ENCODE measurements around the gene MRPL20. TPM values are rescaled to one million over a fixed set of nuclear protein-coding genes. Genes with fewer than 3 reads are reported as not detected.
A peak's percentile ranks its signal among the peaks of the same experiment; 100 is the strongest.
"Not testable (repeated sequence)": the region's sequence is repeated elsewhere in the genome, so short reads cannot be mapped to it uniquely, and the experiment has no call there.

Gene MRPL20
- total RNA-seq (100 to 1,000 TPM; 119 to 123 TPM), polyA plus RNA-seq (100 to 1,000 TPM; 171 to 202 TPM)

- Mint-ChIP-seq H3K27me3 (no peaks in the 10 kb centered on the region), H3K9me3 (peaks cover 0 to 3% (median 0%) of the 10 kb centered on the region in 8 donors), H3K27ac (peak within 1 kb of the TSS; percentile 80 to 97 (median 95)), H3K4me1 (peaks cover 13 to 51% (median 33%) of the 10 kb centered on the region in 4 donors), H3K36me3 (peaks cover 19 to 37% of the 10 kb centered on the region in 2 donors), H3K4me3 (peak within 1 kb of the TSS; percentile 90 to 96 (median 94))
- H3K4me3 ChIP-seq (ENCODE audit: low read length in 2 of 2) = peak within 1 kb of the TSS; percentile 76 to 95
- intact Hi-C loops (cut with micrococcal nuclease) = loop anchor here (1.0 kb wide), 3 partner anchors 8 to 64 kb away; partner anchors contain the start of genes ATAD3B, AURKAIP1 and CCNL2
- peaks cover 23% of the 10 kb centered on the region for H3K36me3 ChIP-seq (ENCODE audit: insufficient read depth, low read length)
- H3K27ac ChIP-seq (ENCODE audit: low read depth, low read length) = peak within 1 kb of the TSS; percentile 93
- peaks cover 30% of the 10 kb centered on the region for H3K4me1 ChIP-seq (ENCODE audit: insufficient read depth, low read length)
- no peaks in the 10 kb centered on the region for H3K9me3 ChIP-seq (ENCODE audit: control insufficient read depth in 1 of 2, low read length in 2 of 2)
- ChIA-PET POLR2A (ENCODE audit: partially characterized antibody) (interaction anchor here (0.6 to 6.1 kb wide), 14 partner anchors 8 to 512 kb away, joined by 3 to 74 read pairs (median 3); partner anchors contain the start of genes AURKAIP1, CCNL2 and UBE2J2), CTCF (ENCODE audit: partially characterized antibody) (interaction anchor here (0.8 to 1.3 kb wide), 4 partner anchors 8 to 35 kb away, joined by 3 to 4 read pairs (median 4); partner anchors contain the start of gene CCNL2)
- peak; percentile 93 to 96 (median 95) for DNase-seq
- H3K27me3 ChIP-seq (ENCODE audit: insufficient read depth, low read length) = no peaks in the 10 kb centered on the region
Measured at GRCh38 chr1:1406821-1407635, at the start of gene MRPL20. Gene MRPL20, minus strand, starts transcription at chr1:1407293. Its CDS starts 76 bp downstream, at chr1:1407217.

DNA sequence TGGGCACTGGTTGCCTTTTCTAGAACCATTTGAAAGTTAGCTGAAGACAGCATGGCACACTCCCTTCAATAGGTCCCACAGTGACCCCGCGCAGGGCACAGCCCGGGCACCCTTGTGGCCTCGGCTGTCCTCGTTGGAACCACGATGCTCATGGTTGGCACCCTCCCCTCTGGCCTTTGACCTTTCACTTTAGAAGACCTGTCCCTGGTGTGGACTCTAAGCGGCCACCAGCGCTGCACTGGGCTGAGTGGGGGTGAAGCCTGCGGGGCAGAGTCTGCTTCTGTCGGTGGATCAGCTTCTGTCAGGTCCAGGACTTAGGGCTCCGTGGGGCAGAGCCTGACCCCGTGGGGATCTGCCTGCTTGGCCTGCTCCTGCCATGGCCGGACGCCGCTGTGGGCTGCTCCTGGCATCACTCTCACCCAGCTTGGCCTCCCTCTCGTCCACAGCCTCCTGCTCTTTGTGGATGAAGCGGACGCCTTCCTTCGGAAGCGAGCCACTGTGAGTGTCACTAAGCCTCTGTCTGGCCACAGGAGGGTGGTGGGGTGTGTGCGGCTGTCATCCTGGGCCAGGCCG lies 49.7 kb upstream of the MRPL20 start:
- H3K27ac Mint-ChIP-seq; H3K36me3 Mint-ChIP-seq; H3K27me3 Mint-ChIP-seq; POLR2A ChIA-PET (ENCODE audit: partially characterized antibody); H3K4me1 Mint-ChIP-seq; H3K4me3 ChIP-seq (ENCODE audit: low read length in 2 of 2); intact Hi-C loops (cut with micrococcal nuclease); CTCF ChIA-PET (ENCODE audit: partially characterized antibody); H3K27me3 ChIP-seq (ENCODE audit: insufficient read depth, low read length); H3K4me3 Mint-ChIP-seq; H3K9me3 Mint-ChIP-seq; H3K27ac ChIP-seq (ENCODE audit: low read depth, low read length); H3K4me1 ChIP-seq (ENCODE audit: insufficient read depth, low read length); H3K36me3 ChIP-seq (ENCODE audit: insufficient read depth, low read length); H3K9me3 ChIP-seq (ENCODE audit: control insufficient read depth in 1 of 2, low read length in 2 of 2): not testable (repeated sequence)
- DNase-seq = peak in 1 of 5 donors; percentile 5

DNA sequence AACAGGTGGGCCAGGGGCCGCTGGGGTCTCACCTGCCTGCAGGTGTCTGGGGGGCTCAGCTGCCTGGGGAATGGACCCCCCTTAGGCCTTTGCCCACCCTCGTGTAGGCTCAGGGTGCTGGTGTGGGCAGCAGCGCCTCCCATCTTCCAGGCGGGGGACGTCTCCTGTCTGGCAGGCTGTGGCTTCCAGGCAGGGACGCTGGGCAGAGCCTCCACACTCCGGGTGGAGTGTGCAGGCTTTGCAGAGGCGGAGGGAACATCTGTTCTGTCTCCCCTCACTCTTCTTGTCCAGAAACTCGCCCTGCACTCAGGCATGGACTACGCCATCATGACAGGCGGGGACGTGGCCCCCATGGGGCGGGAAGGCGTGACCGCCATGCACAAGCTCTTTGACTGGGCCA lies 48.8 kb upstream of the MRPL20 start:
- H3K4me1 Mint-ChIP-seq; H3K4me3 ChIP-seq (ENCODE audit: low read length in 2 of 2); H3K27ac ChIP-seq (ENCODE audit: low read depth, low read length); H3K4me3 Mint-ChIP-seq; H3K27ac Mint-ChIP-seq; H3K36me3 ChIP-seq (ENCODE audit: insufficient read depth, low read length); H3K27me3 ChIP-seq (ENCODE audit: insufficient read depth, low read length); H3K36me3 Mint-ChIP-seq; POLR2A ChIA-PET (ENCODE audit: partially characterized antibody); H3K9me3 ChIP-seq (ENCODE audit: control insufficient read depth in 1 of 2, low read length in 2 of 2); intact Hi-C loops (cut with micrococcal nuclease); H3K4me1 ChIP-seq (ENCODE audit: insufficient read depth, low read length); H3K9me3 Mint-ChIP-seq; DNase-seq; CTCF ChIA-PET (ENCODE audit: partially characterized antibody); H3K27me3 Mint-ChIP-seq: not testable (repeated sequence)

DNA sequence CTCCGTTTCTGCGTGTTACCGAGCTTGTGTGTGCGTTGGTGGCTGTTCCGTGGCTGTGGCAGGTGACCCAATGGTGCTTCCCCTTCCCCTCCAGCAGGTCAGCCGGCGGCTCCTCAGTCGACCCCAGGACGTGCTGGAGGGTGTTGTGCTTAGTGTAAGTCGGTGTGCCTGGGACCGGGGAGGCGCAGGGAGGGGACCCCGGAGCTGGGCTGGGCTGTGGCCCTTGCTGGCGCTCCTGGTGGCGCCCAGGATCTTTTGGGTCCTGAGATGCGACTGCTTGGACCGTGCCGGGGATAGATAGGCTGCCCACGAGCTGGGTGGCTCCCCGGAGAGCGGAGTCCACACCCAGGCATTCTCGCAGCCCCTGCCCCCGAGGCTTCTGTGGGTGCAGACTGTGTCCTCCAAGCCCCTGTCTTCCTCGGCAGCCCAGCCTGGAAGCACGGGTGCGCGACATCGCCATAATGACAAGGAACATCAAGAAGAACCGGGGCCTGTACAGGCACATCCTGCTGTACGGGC lies 48.3 kb upstream of the MRPL20 start:
- no peaks in the 10 kb centered on the region for H3K36me3 Mint-ChIP-seq
- CTCF ChIA-PET (ENCODE audit: partially characterized antibody) = no interaction called here
- H3K9me3 Mint-ChIP-seq = no peaks in the 10 kb centered on the region
- peak in 1 of 5 donors; percentile 19 for DNase-seq
- Histone ChIP-seq H3K9me3 (ENCODE audit: control insufficient read depth in 1 of 2, low read length in 2 of 2) (no peaks in the 10 kb centered on the region), H3K27ac (ENCODE audit: low read depth, low read length) (no peak overlapping the region), H3K4me1 (ENCODE audit: insufficient read depth, low read length) (no peaks in the 10 kb centered on the region), H3K4me3 (ENCODE audit: low read length in 2 of 2) (no peak overlapping the region), H3K27me3 (ENCODE audit: insufficient read depth, low read length) (no peaks in the 10 kb centered on the region), H3K36me3 (ENCODE audit: insufficient read depth, low read length) (no peaks in the 10 kb centered on the region)
- H3K4me3 Mint-ChIP-seq = no peak overlapping the region
- POLR2A ChIA-PET (ENCODE audit: partially characterized antibody) = no interaction called here
- no peaks in the 10 kb centered on the region for H3K4me1 Mint-ChIP-seq
- peaks cover 0 to 4% of the 10 kb centered on the region in 2 donors for H3K27me3 Mint-ChIP-seq
- intact Hi-C loops (cut with micrococcal nuclease) = no loop called here
- H3K27ac Mint-ChIP-seq = no peak overlapping the region

- H3K9me3 ChIP-seq (ENCODE audit: control insufficient read depth in 1 of 2, low read length in 2 of 2); CTCF ChIA-PET (ENCODE audit: partially characterized antibody); H3K4me1 Mint-ChIP-seq; H3K4me3 ChIP-seq (ENCODE audit: low read length in 2 of 2); H3K4me3 Mint-ChIP-seq; intact Hi-C loops (cut with micrococcal nuclease); H3K27me3 ChIP-seq (ENCODE audit: insufficient read depth, low read length); H3K27me3 Mint-ChIP-seq; H3K27ac ChIP-seq (ENCODE audit: low read depth, low read length); H3K4me1 ChIP-seq (ENCODE audit: insufficient read depth, low read length); H3K27ac Mint-ChIP-seq; H3K9me3 Mint-ChIP-seq; POLR2A ChIA-PET (ENCODE audit: partially characterized antibody); H3K36me3 ChIP-seq (ENCODE audit: insufficient read depth, low read length); H3K36me3 Mint-ChIP-seq: not testable (repeated sequence)
- DNase-seq = peak in 1 of 5 donors; percentile 19
Measured at GRCh38 chr1:1454286-1455056, 47.4 kb upstream of the MRPL20 start.

DNA sequence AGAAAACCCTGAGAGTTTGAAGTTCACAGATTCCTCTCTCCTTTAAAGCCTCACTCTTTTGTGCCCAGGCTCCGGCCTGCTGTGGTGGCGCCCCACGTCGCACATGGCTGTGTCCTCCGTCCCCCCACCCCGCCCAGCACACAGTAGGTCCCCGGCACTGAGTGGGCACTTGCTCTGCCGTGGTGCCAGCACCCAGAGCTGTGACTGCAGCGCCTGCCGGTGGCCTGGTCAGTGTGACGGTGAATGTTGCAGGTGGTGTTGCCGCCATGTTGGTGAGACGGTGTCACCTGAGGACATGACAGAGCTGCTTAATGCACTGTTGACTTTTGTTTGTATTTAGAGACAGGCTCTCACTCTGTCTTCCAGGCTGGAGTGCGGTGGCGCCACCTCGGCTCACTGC lies 45.8 kb upstream of the MRPL20 start:
- no peaks in the 10 kb centered on the region for H3K9me3 Mint-ChIP-seq
- Histone ChIP-seq H3K4me1 (ENCODE audit: insufficient read depth, low read length) (no peaks in the 10 kb centered on the region), H3K36me3 (ENCODE audit: insufficient read depth, low read length) (no peaks in the 10 kb centered on the region), H3K4me3 (ENCODE audit: low read length in 2 of 2) (no peak overlapping the region), H3K27ac (ENCODE audit: low read depth, low read length) (no peak overlapping the region), H3K9me3 (ENCODE audit: control insufficient read depth in 1 of 2, low read length in 2 of 2) (no peaks in the 10 kb centered on the region), H3K27me3 (ENCODE audit: insufficient read depth, low read length) (no peaks in the 10 kb centered on the region)
- no peak overlapping the region for H3K4me3 Mint-ChIP-seq
- intact Hi-C loops (cut with micrococcal nuclease) = no loop called here
- peaks cover 2 to 9% of the 10 kb centered on the region in 2 donors for H3K27me3 Mint-ChIP-seq
- POLR2A ChIA-PET (ENCODE audit: partially characterized antibody) = no interaction called here
- CTCF ChIA-PET (ENCODE audit: partially characterized antibody) = no interaction called here
- no peak overlapping the region for H3K27ac Mint-ChIP-seq
- H3K36me3 Mint-ChIP-seq = no peaks in the 10 kb centered on the region
- no peaks in the 10 kb centered on the region for H3K4me1 Mint-ChIP-seq
- peak in 1 of 5 donors; percentile 6 for DNase-seq

- H3K4me3 Mint-ChIP-seq = not testable (repeated sequence)
Measured at GRCh38 chr1:1452365-1452739, 45.3 kb upstream of the MRPL20 start.

More at GRCh38 chr1:1452365-1452739, 45.3 kb upstream of the MRPL20 start:
- DNase-seq = peak in 1 of 5 donors; percentile 33
- H3K27ac ChIP-seq (ENCODE audit: low read depth, low read length); H3K4me3 ChIP-seq (ENCODE audit: low read length in 2 of 2); CTCF ChIA-PET (ENCODE audit: partially characterized antibody); H3K9me3 ChIP-seq (ENCODE audit: control insufficient read depth in 1 of 2, low read length in 2 of 2); H3K36me3 ChIP-seq (ENCODE audit: insufficient read depth, low read length); H3K4me1 ChIP-seq (ENCODE audit: insufficient read depth, low read length); H3K27ac Mint-ChIP-seq; POLR2A ChIA-PET (ENCODE audit: partially characterized antibody); intact Hi-C loops (cut with micrococcal nuclease); H3K36me3 Mint-ChIP-seq; H3K27me3 ChIP-seq (ENCODE audit: insufficient read depth, low read length); H3K9me3 Mint-ChIP-seq; H3K27me3 Mint-ChIP-seq; H3K4me1 Mint-ChIP-seq: not testable (repeated sequence)
